ENCODE data around the gene BRSK2.

The BRSK2 gene

DNA sequence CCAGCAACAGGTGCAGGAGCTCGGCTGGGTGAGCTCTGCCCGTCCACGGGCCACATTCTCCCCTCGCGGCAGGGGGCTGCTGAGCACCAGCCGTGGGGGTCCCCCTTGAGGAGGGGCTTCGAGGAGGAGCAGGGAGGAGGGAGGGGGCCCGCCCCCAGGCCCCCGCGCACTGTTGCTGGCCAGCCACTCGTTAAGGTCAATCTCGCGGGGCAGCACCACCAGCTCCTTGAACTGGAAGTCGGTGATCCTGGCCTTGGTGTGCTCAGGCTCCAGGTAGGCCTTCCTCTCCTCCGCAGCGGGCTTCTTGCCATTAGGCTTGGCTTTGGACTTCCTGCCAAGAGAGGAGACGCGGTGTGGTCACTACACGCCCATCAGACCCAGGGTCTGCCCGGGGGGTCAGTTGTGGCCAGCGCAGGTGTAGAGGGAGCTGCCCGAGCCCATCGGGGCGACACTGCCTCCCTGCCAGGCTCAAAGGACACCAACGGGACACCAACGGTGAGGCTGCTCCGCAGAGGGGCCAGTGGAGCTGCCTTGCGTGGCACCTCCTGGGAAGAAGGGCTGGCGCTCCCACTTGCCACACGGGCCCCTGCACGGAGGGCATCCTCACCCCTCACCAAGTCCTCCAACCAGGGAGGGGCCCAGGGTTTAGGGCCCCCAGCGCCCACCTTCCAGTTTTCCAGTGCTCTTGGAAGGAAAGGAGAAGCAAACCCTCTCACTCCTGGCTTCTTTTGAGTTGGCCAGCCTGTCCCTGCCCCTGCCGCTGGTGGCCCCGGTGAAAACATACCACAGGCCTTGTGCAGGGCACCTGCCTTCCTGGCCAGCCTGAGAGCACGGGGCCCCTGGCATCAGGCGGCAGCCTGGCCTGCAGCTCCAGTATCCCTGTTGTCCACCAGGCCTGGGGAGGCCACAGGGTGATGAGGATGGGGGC is 91.1 kb downstream of the BRSK2 start:
- Histone ChIP-seq H3K4me3 (ENCODE audit: low read length) (peak overlapping the region; percentile 7), H3K9ac (ENCODE audit: low read length) (peak overlapping the region; percentile 6), H3K4me1 (ENCODE audit: control insufficient read depth, insufficient read depth, low read length) (peaks cover 56% of the 10 kb centered on the region), H3K27me3 (ENCODE audit: control insufficient read depth, insufficient read depth, low read length) (no peaks in the 10 kb centered on the region), H3K27ac (ENCODE audit: low read depth, low read length) (peak overlapping the region; percentile 98), H3K36me3 (ENCODE audit: control insufficient read depth, insufficient read depth, low read length) (peaks cover 23% of the 10 kb centered on the region)

DNA sequence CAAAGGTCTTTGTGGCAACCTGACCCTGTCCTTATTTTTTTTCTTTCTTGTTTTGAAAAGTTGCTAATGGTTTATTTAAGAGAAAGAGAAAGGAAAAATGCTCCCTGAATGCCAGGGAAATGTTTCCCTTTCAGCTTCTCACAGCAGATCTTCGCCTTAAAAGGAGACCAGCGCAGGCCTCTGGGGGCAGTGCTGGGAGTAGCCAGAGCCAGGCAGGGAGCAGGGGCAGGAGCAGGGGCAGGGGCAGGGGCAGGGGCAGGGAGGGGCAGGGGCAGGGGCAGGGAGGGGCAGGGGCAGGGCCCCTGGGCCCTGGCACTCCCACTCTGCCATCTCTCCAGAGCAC is 91.7 kb downstream of the BRSK2 start:
- Histone ChIP-seq H3K4me1 (ENCODE audit: control insufficient read depth, insufficient read depth, low read length) (peaks cover 56% of the 10 kb centered on the region), H3K36me3 (ENCODE audit: control insufficient read depth, insufficient read depth, low read length) (peaks cover 20% of the 10 kb centered on the region), H3K9ac (ENCODE audit: low read length) (peak overlapping the region; percentile 6), H3K27me3 (ENCODE audit: control insufficient read depth, insufficient read depth, low read length) (no peaks in the 10 kb centered on the region), H3K4me3 (ENCODE audit: low read length) (no peak overlapping the region), H3K27ac (ENCODE audit: low read depth, low read length) (peak overlapping the region; percentile 98)

DNA sequence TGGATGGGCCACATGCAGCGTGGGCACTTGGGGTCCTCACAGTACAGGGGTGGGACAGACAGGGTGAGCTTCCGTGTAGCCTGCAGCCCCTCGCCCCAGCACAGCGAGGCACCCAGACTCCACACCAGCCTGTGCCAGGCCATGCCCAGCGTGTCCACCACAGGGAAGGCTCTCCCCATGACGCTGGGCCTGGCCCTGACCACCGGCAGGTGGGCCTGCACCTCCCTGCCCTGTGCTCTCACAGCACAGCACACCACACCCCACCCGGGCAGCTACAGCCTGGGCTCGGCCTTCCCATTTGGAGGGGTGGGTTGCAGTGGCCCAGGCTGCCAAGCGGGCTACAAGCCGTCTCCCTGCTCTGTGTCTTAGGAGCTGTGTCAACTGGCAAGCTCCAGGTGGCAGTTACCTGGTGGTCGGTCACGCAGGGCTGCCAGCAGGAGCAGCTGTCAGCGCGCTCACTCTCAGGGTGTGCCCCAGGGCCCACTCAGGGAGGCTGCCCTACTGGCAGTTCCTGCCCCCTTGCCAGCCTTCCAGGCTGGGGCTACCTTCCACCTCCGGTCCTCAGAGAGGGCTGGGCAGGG is 92.2 kb downstream of the BRSK2 start:
- H3K4me3 ChIP-seq (ENCODE audit: low read length): peak overlapping the region; percentile 21
- H3K27me3 ChIP-seq (ENCODE audit: control insufficient read depth, insufficient read depth, low read length): no peaks in the 10 kb centered on the region
- peak overlapping the region; percentile 98 for H3K27ac ChIP-seq (ENCODE audit: low read depth, low read length)
- peaks cover 56% of the 10 kb centered on the region for H3K4me1 ChIP-seq (ENCODE audit: control insufficient read depth, insufficient read depth, low read length)
- peaks cover 18% of the 10 kb centered on the region for H3K36me3 ChIP-seq (ENCODE audit: control insufficient read depth, insufficient read depth, low read length)
- no peak overlapping the region for H3K9ac ChIP-seq (ENCODE audit: low read length)

DNA sequence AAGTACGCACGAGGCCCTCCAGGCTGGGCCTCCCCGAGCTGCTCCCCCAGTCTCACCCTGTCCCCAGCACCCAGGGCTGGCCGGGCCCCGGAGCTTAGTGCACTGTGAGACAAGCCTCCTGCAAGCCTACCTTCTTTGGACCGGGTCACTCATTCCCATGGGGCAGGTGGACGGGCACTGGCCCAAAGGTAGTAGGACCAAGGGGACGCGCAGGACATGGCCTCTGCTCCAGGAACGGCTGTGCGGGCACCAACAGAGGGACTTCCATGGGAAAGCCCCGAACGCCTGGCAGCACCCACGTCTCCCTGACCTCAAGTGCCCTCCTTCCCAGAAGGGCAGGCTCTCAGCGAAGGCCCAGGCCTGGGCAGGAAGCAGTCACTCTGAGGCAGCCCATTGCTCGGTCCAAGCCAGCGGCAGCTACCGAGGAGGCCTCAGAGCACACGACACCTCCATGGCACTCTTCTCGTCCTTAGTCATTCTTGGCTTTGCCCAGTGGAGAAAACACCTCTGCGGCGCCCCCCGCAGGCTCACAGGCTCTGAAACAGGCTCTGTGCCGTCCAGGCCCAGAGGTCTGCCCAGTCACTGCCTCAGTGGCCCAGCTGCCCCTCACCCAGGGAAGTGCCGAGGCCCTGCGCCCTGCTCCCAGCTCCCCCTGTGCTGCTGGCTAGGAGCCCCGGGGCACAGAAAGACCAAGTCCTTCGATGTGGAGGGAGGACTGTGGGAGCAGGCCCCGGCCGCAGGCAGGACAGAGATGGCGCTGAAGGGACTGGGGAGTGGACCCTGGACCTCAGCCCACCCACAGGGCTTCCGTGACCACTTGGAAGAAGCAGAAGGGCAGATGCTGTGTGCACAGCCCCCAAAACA is 93.1 kb downstream of the BRSK2 start:
- Histone ChIP-seq H3K27ac (ENCODE audit: low read depth, low read length) (peak overlapping the region; percentile 98), H3K36me3 (ENCODE audit: control insufficient read depth, insufficient read depth, low read length) (peaks cover 16% of the 10 kb centered on the region), H3K27me3 (ENCODE audit: control insufficient read depth, insufficient read depth, low read length) (no peaks in the 10 kb centered on the region), H3K4me1 (ENCODE audit: control insufficient read depth, insufficient read depth, low read length) (peaks cover 64% of the 10 kb centered on the region), H3K4me3 (ENCODE audit: low read length) (peak overlapping the region; percentile 69), H3K9ac (ENCODE audit: low read length) (no peak overlapping the region)

DNA sequence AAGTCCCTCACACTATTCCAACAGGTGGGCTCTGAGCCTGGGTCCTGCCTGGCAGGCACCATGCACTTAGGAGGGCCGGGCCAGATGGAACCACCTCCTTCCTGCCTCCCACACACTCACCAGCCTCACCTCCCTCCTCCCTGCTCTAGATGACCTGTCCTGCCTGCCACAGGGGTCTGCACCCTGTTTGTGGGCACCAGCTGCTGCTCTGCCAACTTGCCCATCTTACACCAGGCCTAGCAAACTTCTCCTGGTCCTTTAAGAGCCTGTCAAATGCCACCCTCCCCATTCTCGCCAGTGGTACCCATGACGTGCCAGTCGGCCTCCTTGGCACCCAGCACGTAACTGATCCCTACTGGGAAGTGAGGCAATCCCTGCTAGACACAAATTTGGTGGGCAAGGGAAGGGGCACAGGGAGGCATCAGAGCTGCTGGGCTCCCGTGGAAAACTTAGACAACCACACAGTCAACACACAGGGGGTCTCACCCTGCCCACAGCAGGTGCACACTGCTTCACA is 93.8 kb downstream of the BRSK2 start:
- no peaks in the 10 kb centered on the region for H3K27me3 ChIP-seq (ENCODE audit: control insufficient read depth, insufficient read depth, low read length)
- peak overlapping the region; percentile 69 for H3K4me3 ChIP-seq (ENCODE audit: low read length)
- peak overlapping the region; percentile 98 for H3K27ac ChIP-seq (ENCODE audit: low read depth, low read length)
- H3K4me1 ChIP-seq (ENCODE audit: control insufficient read depth, insufficient read depth, low read length): peaks cover 69% of the 10 kb centered on the region
- H3K36me3 ChIP-seq (ENCODE audit: control insufficient read depth, insufficient read depth, low read length): peaks cover 15% of the 10 kb centered on the region
- H3K9ac ChIP-seq (ENCODE audit: low read length): no peak overlapping the region

DNA sequence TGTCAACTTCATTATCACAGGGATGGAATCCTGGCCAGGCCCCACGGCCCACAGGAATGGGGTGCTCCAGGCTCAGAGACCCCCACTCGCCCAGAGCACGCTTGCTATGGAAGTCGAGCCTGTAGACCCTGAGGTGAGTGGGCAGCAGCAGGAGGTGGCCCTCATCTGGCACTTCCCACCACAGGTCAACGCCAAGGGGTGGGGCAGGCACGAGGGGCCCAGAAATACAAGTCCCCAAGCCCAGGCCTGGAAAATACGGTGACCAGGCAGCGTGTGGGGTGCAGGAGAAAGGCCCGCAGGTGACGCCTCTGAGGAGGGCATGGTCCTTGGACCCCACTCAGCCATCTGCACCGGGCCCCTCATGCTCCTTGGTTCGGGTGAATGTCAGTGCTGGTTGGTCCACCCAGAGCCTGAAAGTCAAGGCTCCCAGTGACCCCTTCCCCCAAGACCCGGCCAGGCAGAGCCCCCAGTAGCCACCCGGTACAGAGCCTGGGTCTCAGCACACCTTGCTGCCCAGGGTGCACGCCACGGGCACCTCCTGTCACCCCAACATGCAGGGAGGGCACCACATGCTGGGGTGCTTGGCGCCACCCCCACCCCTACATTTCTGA is 94.4 kb downstream of the BRSK2 start:
- Histone ChIP-seq H3K4me3 (ENCODE audit: low read length) (peak overlapping the region; percentile 69), H3K27ac (ENCODE audit: low read depth, low read length) (peak overlapping the region; percentile 98), H3K36me3 (ENCODE audit: control insufficient read depth, insufficient read depth, low read length) (peaks cover 10% of the 10 kb centered on the region), H3K27me3 (ENCODE audit: control insufficient read depth, insufficient read depth, low read length) (no peaks in the 10 kb centered on the region), H3K4me1 (ENCODE audit: control insufficient read depth, insufficient read depth, low read length) (peaks cover 71% of the 10 kb centered on the region), H3K9ac (ENCODE audit: low read length) (no peak overlapping the region)

DNA sequence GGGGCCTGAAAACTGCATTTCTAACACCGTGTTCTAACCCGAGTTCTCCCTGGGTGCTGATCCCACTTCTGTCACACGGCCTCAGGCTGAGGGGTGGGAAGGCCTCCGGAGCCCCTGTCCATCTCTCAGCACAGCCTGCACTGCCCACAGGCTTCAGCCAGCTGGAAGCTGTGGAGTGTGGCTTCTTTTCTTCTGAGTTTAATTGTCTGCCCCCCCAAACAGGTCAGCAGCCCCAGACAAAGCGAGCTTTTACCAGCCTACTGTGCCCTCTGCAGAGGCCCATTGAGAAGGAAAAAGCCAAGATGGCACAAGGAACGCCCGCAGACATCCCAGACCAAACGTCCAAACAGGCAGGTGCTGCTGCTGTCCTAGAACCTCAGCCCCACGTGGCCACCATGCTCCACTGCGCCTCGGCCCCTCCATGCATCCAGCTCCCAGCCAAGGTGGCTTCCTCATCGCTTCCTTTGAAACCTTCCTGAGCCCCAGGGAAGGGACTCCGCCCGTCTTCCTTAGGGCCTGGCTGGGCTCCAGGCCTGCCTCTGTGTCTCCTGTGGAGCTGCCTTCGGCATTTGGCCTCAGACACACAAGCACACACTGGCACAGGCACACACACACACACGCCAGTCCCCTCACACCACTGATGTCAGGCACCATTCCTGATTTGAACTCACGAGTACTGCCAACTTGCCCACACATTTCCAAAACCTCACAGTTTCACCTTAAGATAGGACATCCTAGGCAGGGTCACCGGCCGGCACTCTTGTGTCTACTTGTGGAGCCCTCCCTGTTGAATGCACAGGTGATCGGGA is 95.2 kb downstream of the BRSK2 start:
- H3K9ac ChIP-seq (ENCODE audit: low read length): no peak overlapping the region
- peak overlapping the region; percentile 69 for H3K4me3 ChIP-seq (ENCODE audit: low read length)
- H3K27ac ChIP-seq (ENCODE audit: low read depth, low read length): peak overlapping the region; percentile 98
- peaks cover 64% of the 10 kb centered on the region for H3K4me1 ChIP-seq (ENCODE audit: control insufficient read depth, insufficient read depth, low read length)
- H3K36me3 ChIP-seq (ENCODE audit: control insufficient read depth, insufficient read depth, low read length): peaks cover 4% of the 10 kb centered on the region
- no peaks in the 10 kb centered on the region for H3K27me3 ChIP-seq (ENCODE audit: control insufficient read depth, insufficient read depth, low read length)

DNA sequence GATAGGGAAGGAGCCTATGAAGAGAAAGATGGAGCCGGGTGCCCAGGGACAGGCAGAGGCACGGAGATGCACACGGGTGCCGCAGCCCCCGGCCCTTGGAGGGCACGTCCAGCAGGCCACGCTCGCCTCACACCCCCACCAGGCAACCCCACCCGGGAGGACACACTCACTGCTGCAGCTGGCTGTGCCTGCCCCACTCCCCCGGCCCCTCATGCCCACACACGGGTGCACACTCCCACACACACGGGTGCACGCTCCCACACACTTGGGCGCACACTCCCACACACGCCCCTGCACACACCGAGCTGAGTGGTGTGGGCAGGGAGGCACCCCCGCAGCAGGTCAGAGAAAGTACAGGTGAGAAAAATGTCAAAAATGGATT is 95.8 kb downstream of the BRSK2 start:
- Histone ChIP-seq H3K27ac (ENCODE audit: low read depth, low read length) (peak overlapping the region; percentile 98), H3K9ac (ENCODE audit: low read length) (no peak overlapping the region), H3K4me1 (ENCODE audit: control insufficient read depth, insufficient read depth, low read length) (peaks cover 58% of the 10 kb centered on the region), H3K36me3 (ENCODE audit: control insufficient read depth, insufficient read depth, low read length) (no peaks in the 10 kb centered on the region), H3K27me3 (ENCODE audit: control insufficient read depth, insufficient read depth, low read length) (no peaks in the 10 kb centered on the region), H3K4me3 (ENCODE audit: low read length) (peak overlapping the region; percentile 69)

DNA sequence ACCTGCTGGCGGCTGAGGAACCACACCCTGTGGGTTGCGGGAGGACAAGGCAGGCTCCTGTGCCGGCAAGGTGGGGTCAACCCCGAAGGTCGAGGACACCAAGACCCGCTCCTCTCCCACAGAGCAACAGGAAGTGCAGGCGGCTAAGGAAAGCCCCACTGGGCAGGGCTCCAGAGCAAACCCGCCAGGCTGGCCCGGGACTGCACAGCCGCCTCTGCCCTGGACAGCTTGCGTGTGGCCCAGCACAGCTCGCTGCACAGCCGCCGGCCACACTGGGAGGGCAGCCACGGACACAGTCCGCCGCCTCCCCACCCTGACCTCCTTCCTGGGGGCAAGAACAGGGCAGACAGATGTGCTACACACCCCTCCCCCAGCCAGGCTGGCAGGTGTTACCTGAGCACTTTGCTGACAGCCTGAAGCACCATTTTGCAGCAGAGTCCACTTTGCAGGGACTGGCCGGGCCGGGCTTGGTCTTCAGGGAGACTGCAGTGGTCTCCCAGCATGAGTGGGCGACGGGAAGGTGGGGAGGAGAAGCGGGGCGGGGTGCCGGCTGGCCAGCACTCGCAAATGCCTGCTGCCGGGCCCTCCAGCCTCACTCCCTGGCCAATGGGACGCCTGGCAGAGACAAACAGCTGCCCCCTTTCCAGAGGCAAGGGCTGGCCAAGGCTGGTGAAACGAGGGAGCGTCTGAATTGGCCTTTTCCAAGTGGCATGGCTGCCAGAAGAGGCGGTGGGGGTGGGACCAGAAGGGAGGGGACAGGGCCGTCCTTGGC is 96.5 kb downstream of the BRSK2 start, which contains the start of gene MOB2:
Gene MOB2 (minus strand): TSS at position 726 of the 772 bp plus-strand sequence. CDS start 223 bp downstream, at position 503.
- H3K27me3 ChIP-seq (ENCODE audit: control insufficient read depth, insufficient read depth, low read length): no peaks in the 10 kb centered on the region
- H3K9ac ChIP-seq (ENCODE audit: low read length): peak within 1 kb of the TSS; percentile 71
- H3K36me3 ChIP-seq (ENCODE audit: control insufficient read depth, insufficient read depth, low read length): no peaks in the 10 kb centered on the region
- H3K4me1 ChIP-seq (ENCODE audit: control insufficient read depth, insufficient read depth, low read length): peaks cover 51% of the 10 kb centered on the region
- H3K4me3 ChIP-seq (ENCODE audit: low read length): peak within 1 kb of the TSS; percentile 69
- peak within 1 kb of the TSS; percentile 98 for H3K27ac ChIP-seq (ENCODE audit: low read depth, low read length)

DNA sequence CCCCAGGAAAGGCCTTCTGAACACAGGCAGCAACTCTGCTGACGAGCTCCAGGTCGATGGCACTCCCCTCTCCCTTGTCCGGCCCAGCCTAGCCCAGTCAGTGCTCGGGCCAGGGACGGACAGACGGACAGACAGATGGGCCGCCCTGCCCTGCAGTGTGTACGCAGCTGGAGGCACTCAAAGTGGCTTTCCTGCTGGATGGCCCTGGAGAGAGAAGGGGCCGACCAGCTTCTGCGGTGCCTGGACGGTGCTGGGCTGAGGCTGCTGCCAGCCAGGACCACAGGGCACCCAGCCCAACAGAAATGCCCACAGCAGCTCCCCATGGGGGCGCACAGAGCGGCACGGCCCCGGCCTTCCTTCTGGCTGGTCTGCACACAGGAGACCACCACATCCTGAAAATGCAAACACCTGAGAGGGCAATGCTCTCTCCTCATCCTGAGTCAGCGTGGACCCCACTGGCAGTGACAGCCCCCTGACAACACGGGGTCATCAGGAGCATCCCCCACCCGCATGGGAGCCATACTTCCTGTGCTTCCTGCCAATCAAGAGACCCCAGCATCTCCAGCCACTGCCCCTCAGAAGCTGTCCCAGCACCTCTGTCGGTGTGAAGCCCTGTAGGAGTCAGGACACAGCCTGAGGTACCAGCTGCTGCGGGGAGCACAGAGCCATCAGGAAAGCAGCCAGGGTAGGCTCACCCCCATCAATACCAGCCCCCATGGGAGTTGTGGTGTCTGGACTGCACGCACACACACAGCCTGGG is 97.5 kb downstream of the BRSK2 start:
- Histone ChIP-seq H3K9ac (ENCODE audit: low read length) (peak overlapping the region; percentile 71), H3K27me3 (ENCODE audit: control insufficient read depth, insufficient read depth, low read length) (no peaks in the 10 kb centered on the region), H3K27ac (ENCODE audit: low read depth, low read length) (peak overlapping the region; percentile 98), H3K4me3 (ENCODE audit: low read length) (peak overlapping the region; percentile 48), H3K4me1 (ENCODE audit: control insufficient read depth, insufficient read depth, low read length) (peaks cover 43% of the 10 kb centered on the region), H3K36me3 (ENCODE audit: control insufficient read depth, insufficient read depth, low read length) (no peaks in the 10 kb centered on the region)
